Adrenal gland (tissue), 12 donors: ENCODE results near the gene CCDC78. TPM values are rescaled to one million over a fixed set of nuclear protein-coding genes. Genes with fewer than 3 reads are reported as not detected.

ENCODE experiments used
- DNase-seq, 7 donors: peaks; one replicate each; pipeline ENCODE4 v3.0.0-alpha.2; 2019 to 2020
- H3K27ac ChIP-seq, 5 donors: fragments of 200-600 bp; sonication (generic) in 4 of 5; 1 replicate in 3 of 5; 2 replicates in 2 of 5; pipeline versions ENCODE4 v1.5.1 to v1.8.0; 2016 to 2020; ENCODE audit warnings: mild to moderate bottlenecking in 1 of 5
- H3K27me3 ChIP-seq: fragments of 200-600 bp; 2 replicates; pipeline ENCODE4 v1.8.0; 2021
- H3K36me3 ChIP-seq, 2 donors: fragments of 200-600 bp; replicated peaks in 1 of 2; 1 replicate in 1 of 2; 2 replicates in 1 of 2; pipeline versions ENCODE4 v1.5.1 to v1.8.0; 2018 to 2022
- H3K4me1 ChIP-seq, 2 donors: fragments of 200-600 bp; replicated peaks in 1 of 2; 1 replicate in 1 of 2; 2 replicates in 1 of 2; pipeline versions ENCODE4 v1.5.1 to v1.8.0; 2018 to 2021
- H3K4me3 ChIP-seq, 4 donors: fragments of 200-600 bp; sonication (generic) in 3 of 4; one replicate each; pipeline ENCODE4 v1.5.1; 2016 to 2018
- H3K9me3 ChIP-seq, 3 donors: fragments of 200-600 bp; sonication (generic) in 1 of 3; replicated peaks in 1 of 3; 1 replicate in 2 of 3; 2 replicates in 1 of 3; pipeline versions ENCODE4 v1.5.1 to v1.8.0; 2016 to 2021
- POLR2A ChIP-seq, 2 donors: fragments of 450-650 bp; IDR thresholded peaks; one replicate each; pipeline ENCODE4 v1.6.1; 2017; ENCODE audit warnings: antibody characterized with exemption in 2 of 2, mild to moderate bottlenecking in 2 of 2, moderate library complexity in 1 of 2
- WGBS, 4 donors: extraction: QIAGEN DNeasy Blood & Tissue Kit in 2 of 4; methylation state at CpG; one replicate each; pipeline versions ENCODE4 v1.1.5 to v1.1.7; 2013 to 2017; 5-methylcytosine and 5-hydroxymethylcytosine counted together
- intact Hi-C, 2 donors: fragments of 100-400 bp; cut with DNase I; formaldehyde crosslinking; loops; one replicate each; pipeline versions ENCODE4 v1.14.1 to v1.15.0; 2022 to 2023
- polyA plus RNA-seq, 3 donors: library from polyadenylated mRNA; stranded (reverse); fragments of 200-250 nt in 2 of 3; fragments of 350-450 nt in 1 of 3; fragmentation: Illumina TruSeq in 1 of 3; extraction: RNeasy Lipid Tissue Mini Kit (QIAGEN cat#74804) in 1 of 3; gene quantifications; one replicate each; pipeline ENCODE4 v1.2.3, GENCODE V29; 2013 to 2014
- total RNA-seq, 9 donors: library from RNA; depleted of rRNA in 4 of 9; stranded (reverse); fragments of >200 nt in 4 of 9; fragments of 120-200 nt in 1 of 9; fragmentation: NEBNext Ultra II Directional in 1 of 9; extraction: Animal tissue kit (Norgen Biotek cat#: 25700) in 1 of 9; gene quantifications; one replicate each; pipeline versions ENCODE4 v1.1.0 to v1.2.4, GENCODE V29; 2013 to 2023
- TF ChIP-seq, protein P1 (sequence below), 6 experiments: fragments of 450-650 bp in 4 of 6; fragments of 200-600 bp in 2 of 6; sonication (generic) in 1 of 6; IDR thresholded peaks; 1 replicate in 5 of 6; 2 replicates in 1 of 6; pipeline versions ENCODE4 v1.5.1 to v1.8.0; 2016 to 2021; ENCODE audit warnings: antibody characterized with exemption in 6 of 6, mild to moderate bottlenecking in 2 of 6, moderate library complexity in 1 of 6
- donor health status: healthy with polysubstance abuse.
- donor health status: Bipolar disorder and iron deficiency.
- donor health status: DM: yes; HTN: yes; CAD: no.
- donor health status: DM: no; HTN: no; CAD: no.
- donor health status: DM: no; HTN: no; CAD: no.
- donor health status: DM: yes; HTN: yes; CAD: no.

The CCDC78 gene
- total and polyA plus RNA-seq, 12 donors: 0.17 to 49.9 (median 0.85) TPM; not detected in 2

GRCh38 chr16:739560-740458, 13.6 kb upstream of the CCDC78 start:
- Histone ChIP-seq H3K9me3 (no peaks in the 10 kb centered on the region), H3K27ac (peak overlapping the region in 1 of 5 donors; percentile 55), H3K4me1 (peaks cover 12% of the 10 kb centered on the region in 2 donors), H3K4me3 (peak overlapping the region in 3 of 4 donors; percentile 33 to 93 (median 75)), H3K27me3 (no peaks in the 10 kb centered on the region), H3K36me3 (peaks cover 0 to 25% of the 10 kb centered on the region in 2 donors)
- DNase-seq: peak in 2 of 7 donors; percentile 10 to 54
- TF ChIP-seq, protein P1, sequence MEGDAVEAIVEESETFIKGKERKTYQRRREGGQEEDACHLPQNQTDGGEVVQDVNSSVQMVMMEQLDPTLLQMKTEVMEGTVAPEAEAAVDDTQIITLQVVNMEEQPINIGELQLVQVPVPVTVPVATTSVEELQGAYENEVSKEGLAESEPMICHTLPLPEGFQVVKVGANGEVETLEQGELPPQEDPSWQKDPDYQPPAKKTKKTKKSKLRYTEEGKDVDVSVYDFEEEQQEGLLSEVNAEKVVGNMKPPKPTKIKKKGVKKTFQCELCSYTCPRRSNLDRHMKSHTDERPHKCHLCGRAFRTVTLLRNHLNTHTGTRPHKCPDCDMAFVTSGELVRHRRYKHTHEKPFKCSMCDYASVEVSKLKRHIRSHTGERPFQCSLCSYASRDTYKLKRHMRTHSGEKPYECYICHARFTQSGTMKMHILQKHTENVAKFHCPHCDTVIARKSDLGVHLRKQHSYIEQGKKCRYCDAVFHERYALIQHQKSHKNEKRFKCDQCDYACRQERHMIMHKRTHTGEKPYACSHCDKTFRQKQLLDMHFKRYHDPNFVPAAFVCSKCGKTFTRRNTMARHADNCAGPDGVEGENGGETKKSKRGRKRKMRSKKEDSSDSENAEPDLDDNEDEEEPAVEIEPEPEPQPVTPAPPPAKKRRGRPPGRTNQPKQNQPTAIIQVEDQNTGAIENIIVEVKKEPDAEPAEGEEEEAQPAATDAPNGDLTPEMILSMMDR (IDR thresholded peaks at IDR 0.05): no peak
- TF ChIP-seq POLR2A (IDR thresholded peaks at IDR 0.05): no peak
- intact Hi-C loops: no loop called here
- 39 to 67% (median 42%) methylated on average over 17 to 38 of the region's 38 CpGs for WGBS, 4 donors

- Histone ChIP-seq H3K9me3 (no peaks in the 10 kb centered on the region), H3K4me1 (peaks cover 12% of the 10 kb centered on the region in 2 donors), H3K4me3 (no peak overlapping the region), H3K36me3 (peaks cover 0 to 50% of the 10 kb centered on the region in 2 donors), H3K27ac (no peak overlapping the region), H3K27me3 (no peaks in the 10 kb centered on the region)
- no peak for DNase-seq
- TF ChIP-seq POLR2A (IDR thresholded peaks at IDR 0.05): no peak
- TF ChIP-seq, protein P1 (IDR thresholded peaks at IDR 0.05): no peak
- intact Hi-C loops: no loop called here
- 94 to 96% (median 94%) methylated on average over 20 to 29 of the region's 29 CpGs for WGBS, 4 donors
These were observed 10.8 kb upstream of the CCDC78 start for GRCh38 chr16:736936-737481.

- Histone ChIP-seq H3K4me1 (peaks cover 8 to 9% of the 10 kb centered on the region in 2 donors), H3K9me3 (no peaks in the 10 kb centered on the region), H3K36me3 (peaks cover 0 to 56% of the 10 kb centered on the region in 2 donors), H3K4me3 (no peak overlapping the region), H3K27ac (no peak overlapping the region), H3K27me3 (no peaks in the 10 kb centered on the region)
- intact Hi-C loops: no loop called here
- WGBS, 4 donors: 86 to 97% (median 90%) methylated on average over 11 to 13 of the region's 13 CpGs
- TF ChIP-seq, protein P1 (IDR thresholded peaks at IDR 0.05): no peak
- no peak for TF ChIP-seq POLR2A (IDR thresholded peaks at IDR 0.05)
- DNase-seq: no peak
These were observed 9.8 kb upstream of the CCDC78 start for GRCh38 chr16:735982-736453.
